Vagina (tissue), 2 donors: Measurements from ENCODE around the gene HELQ.

ENCODE experiments used
- CTCF ChIP-seq, 3 experiments: fragments of 450-650 bp in 2 of 3; fragments of 200-600 bp in 1 of 3; sonication (generic) in 1 of 3; IDR thresholded peaks; one replicate each; pipeline ENCODE4 v1.5.1; 2017 to 2019; ENCODE audit warnings: antibody characterized with exemption in 3 of 3, mild to moderate bottlenecking in 2 of 3, moderate library complexity in 2 of 3
- POLR2A ChIP-seq, 2 donors: fragments of 450-650 bp; IDR thresholded peaks; one replicate each; pipeline ENCODE4 v1.6.1; 2017; ENCODE audit warnings: antibody characterized with exemption in 2 of 2, mild to moderate bottlenecking in 2 of 2, moderate library complexity in 2 of 2
- POLR2AphosphoS5 ChIP-seq, 2 donors: sonication (generic); formaldehyde crosslinking; IDR thresholded peaks; one replicate each; pipeline ENCODE4 v1.9.0; 2017; ENCODE audit warnings: antibody characterized with exemption in 2 of 2, mild to moderate bottlenecking in 2 of 2, low read depth in 1 of 2; ENCODE audit not compliant: insufficient read depth in 1 of 2

- TF ChIP-seq CTCF (IDR thresholded peaks at IDR 0.05), result no peak
- no peak for TF ChIP-seq POLR2A (IDR thresholded peaks at IDR 0.05)
- TF ChIP-seq POLR2AphosphoS5 (IDR thresholded peaks at IDR 0.05; ENCODE audit: insufficient read depth in 1 of 2, low read depth in 1 of 2), result no peak
These were observed 15.3 kb downstream of the HELQ start for GRCh38 chr4:83440148-83440814.
